Measurements from ENCODE around the gene GSTM1.

GSTM1 gene

DNA sequence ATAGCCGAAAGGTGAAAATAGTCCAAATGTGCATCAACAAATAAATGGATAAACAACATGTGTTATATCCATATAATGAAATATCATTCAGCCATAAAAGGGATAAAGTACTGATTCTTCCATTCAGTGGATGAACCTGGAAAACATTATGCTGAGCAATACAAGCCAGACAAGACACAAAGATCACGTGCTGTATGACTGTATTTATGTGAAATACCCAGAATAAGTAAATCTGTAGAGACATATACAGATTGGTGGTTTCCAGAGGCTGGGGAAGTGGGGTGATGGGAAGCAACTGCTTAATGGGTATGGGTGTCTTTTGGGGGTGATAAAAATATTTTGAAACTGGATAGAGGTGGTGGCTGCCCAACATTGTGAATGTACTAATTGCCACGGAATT is 45.0 kb upstream of the GSTM1 start:
- no peak overlapping the region for H3K4me3 ChIP-seq (ENCODE audit: low read length)
- TF ChIP-seq CTCF (conservative IDR thresholded peaks at IDR 0.05; ENCODE audit: low read length): no peak
- DNase-seq (ENCODE audit: low read depth): peak; percentile 42

GRCh38 chr1:109643385-109644230 is 44.0 kb upstream of the GSTM1 start:
- DNase-seq (ENCODE audit: low read depth): peak; percentile 56
- no peak overlapping the region for H3K4me3 ChIP-seq (ENCODE audit: low read length)
- TF ChIP-seq CTCF (conservative IDR thresholded peaks at IDR 0.05; ENCODE audit: low read length): peak; percentile 79

DNA sequence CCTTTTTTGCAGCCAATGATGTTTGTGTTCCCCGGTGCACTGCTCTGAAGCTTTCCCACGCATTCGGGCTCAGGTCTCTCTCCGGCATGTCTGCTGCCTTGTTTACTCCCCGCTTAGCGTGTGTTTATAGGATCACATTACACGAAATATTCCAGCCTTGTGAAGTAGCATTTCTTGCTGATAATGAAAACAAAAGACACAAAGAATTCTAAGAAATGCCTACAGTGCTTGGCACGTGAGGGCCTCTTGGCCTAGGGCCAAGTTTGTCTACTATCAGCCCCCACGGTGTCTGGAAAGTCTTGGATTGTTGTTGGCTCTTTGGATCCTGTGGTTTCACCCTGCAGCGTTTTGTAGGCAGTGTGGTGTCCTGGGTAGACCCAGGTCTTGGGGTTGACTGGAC is 42.9 kb upstream of the GSTM1 start:
- no peak for DNase-seq (ENCODE audit: low read depth)
- no peak overlapping the region for H3K4me3 ChIP-seq (ENCODE audit: low read length)
- no peak for TF ChIP-seq CTCF (conservative IDR thresholded peaks at IDR 0.05; ENCODE audit: low read length)

DNA sequence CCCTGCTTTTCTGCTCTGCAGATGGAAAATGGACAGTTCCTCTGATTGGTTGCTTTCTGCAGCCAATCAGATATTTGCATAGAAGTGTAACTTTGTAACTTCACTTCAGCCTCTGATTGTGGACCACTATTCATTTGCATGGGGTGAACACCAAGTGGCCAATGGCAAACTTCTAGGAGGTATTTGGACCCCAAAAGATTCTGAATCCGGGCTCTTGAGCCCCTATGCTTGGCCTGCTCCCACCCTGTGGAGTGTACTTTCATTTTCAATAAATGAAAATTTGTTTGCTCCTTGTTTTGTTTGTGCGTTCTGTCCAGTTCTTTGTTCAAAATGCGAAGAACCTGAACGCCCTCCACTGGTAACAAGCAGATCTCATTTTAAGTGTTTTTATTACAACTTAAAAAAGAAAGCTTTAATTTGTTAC is 38.1 kb upstream of the GSTM1 start:
- peak; percentile 67 for TF ChIP-seq CTCF (conservative IDR thresholded peaks at IDR 0.05; ENCODE audit: low read length)
- DNase-seq (ENCODE audit: low read depth): peak; percentile 75
- peak overlapping the region; percentile 51 for H3K4me3 ChIP-seq (ENCODE audit: low read length)

GRCh38 chr1:109650609-109651008 is 37.0 kb upstream of the GSTM1 start:
- no peak for TF ChIP-seq CTCF (conservative IDR thresholded peaks at IDR 0.05; ENCODE audit: low read length)
- H3K4me3 ChIP-seq (ENCODE audit: low read length): no peak overlapping the region
- DNase-seq (ENCODE audit: low read depth): no peak

DNA sequence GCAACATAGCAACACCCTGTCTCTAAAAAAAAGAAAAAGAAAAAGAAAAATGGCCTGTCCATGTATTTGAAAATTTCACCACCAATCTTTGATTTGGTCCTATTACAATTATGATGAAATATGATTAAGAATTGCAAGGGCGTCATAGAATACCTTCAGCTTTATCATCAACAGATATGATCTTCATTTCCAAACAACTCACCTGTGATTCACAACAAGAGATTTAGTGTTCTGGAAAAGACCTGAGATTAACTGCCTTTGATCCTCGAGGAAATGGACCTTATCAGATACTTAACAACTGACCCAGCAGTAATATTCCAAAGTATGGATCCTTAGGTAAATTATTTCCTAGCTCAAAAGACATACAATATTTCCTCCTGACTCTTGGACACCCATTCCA is 35.2 kb upstream of the GSTM1 start:
- TF ChIP-seq CTCF (conservative IDR thresholded peaks at IDR 0.05; ENCODE audit: low read length): no peak
- DNase-seq (ENCODE audit: low read depth): no peak
- no peak overlapping the region for H3K4me3 ChIP-seq (ENCODE audit: low read length)

DNA sequence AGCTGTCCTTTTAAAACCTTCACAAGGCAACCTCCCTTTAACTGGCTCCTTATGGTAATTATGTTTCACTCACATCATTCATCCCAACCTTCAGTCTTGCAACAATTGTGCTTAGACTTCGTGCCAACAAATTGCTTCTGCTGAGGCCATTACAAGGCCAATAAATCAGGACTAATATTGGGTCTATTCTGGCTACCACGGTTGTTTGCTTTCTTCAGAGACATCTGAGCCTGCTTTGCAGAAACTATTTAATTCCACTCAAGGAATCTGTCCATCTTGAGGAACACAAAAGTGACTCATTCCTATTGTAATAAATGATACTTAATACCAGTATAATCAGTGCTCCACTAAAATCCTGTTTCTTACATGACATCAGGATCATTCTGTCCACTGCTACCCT is 34.3 kb upstream of the GSTM1 start:
- TF ChIP-seq CTCF (conservative IDR thresholded peaks at IDR 0.05; ENCODE audit: low read length): no peak

More for the DNA sequence above, 34.3 kb upstream of the GSTM1 start:
- DNase-seq (ENCODE audit: low read depth): peak; percentile 17
- no peak overlapping the region for H3K4me3 ChIP-seq (ENCODE audit: low read length)
